OCI-LY1 (cell line): Measurements from ENCODE around the gene BSCL2.

Source experiments
- EZH2 ChIP-seq: fragments of 200-600 bp; sonication (generic), shearing (Covaris generic); IDR thresholded peaks from 2 replicates; pipeline ENCODE4 v1.8.0; 2017; ENCODE audit warnings: borderline replicate concordance, mixed run types, mild to moderate bottlenecking, antibody characterized with exemption, low read length, moderate library complexity, mixed read lengths
- TF ChIP-seq, protein P1 (sequence below): fragments of 200-600 bp; sonication (generic), shearing (Covaris generic); IDR thresholded peaks from 2 replicates; pipeline ENCODE4 v1.5.1; 2017; ENCODE audit warnings: mild to moderate bottlenecking, antibody characterized with exemption, low read length, moderate library complexity, mixed read lengths

DNA sequence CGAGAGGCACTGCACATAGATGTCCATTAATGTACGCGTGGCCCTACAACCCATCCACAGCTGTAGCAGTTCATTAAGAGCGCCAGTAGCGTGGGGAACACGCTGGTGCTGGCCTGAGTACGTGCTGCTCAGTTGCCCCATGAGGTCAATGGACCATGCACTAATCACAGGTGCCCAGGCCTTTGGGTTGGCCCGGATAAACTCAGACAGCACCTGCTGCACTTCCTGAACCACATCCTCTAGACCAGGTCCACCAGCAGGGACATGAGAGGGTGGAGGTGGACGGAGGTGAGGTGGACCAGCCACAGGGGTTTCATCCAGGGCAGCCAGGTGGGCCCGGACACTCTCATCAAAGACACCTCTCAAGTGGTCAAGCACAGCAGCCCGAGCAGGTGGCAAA lies 57.7 kb downstream of the BSCL2 start:
- TF ChIP-seq, protein P1, sequence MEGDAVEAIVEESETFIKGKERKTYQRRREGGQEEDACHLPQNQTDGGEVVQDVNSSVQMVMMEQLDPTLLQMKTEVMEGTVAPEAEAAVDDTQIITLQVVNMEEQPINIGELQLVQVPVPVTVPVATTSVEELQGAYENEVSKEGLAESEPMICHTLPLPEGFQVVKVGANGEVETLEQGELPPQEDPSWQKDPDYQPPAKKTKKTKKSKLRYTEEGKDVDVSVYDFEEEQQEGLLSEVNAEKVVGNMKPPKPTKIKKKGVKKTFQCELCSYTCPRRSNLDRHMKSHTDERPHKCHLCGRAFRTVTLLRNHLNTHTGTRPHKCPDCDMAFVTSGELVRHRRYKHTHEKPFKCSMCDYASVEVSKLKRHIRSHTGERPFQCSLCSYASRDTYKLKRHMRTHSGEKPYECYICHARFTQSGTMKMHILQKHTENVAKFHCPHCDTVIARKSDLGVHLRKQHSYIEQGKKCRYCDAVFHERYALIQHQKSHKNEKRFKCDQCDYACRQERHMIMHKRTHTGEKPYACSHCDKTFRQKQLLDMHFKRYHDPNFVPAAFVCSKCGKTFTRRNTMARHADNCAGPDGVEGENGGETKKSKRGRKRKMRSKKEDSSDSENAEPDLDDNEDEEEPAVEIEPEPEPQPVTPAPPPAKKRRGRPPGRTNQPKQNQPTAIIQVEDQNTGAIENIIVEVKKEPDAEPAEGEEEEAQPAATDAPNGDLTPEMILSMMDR = no peak
- no peak for TF ChIP-seq EZH2
